Tibial artery (tissue), 4 donors: ENCODE results near the gene MAP7.

Experiments
- DNase-seq, 2 donors: peaks; one replicate each; pipeline ENCODE4 v3.0.0-alpha.2; 2019
- H3K27ac ChIP-seq, 2 donors: fragments of 200-600 bp; sonication (generic) in 1 of 2; 1 replicate in 1 of 2; 2 replicates in 1 of 2; pipeline ENCODE4 v1.5.1; 2018 to 2019; ENCODE audit warnings: mild to moderate bottlenecking in 1 of 2
- H3K27me3 ChIP-seq, 2 donors: fragments of 200-600 bp; sonication (generic) in 1 of 2; one replicate each; pipeline versions ENCODE4 v1.5.1 to v1.6.0; 2016 to 2019
- H3K36me3 ChIP-seq, 3 donors: fragments of 200-600 bp; sonication (generic) in 2 of 3; one replicate each; pipeline ENCODE4 v1.5.1; 2016 to 2019; ENCODE audit warnings: mild to moderate bottlenecking in 2 of 3
- H3K4me1 ChIP-seq, 4 donors: fragments of 200-600 bp; sonication (generic) in 2 of 4; 1 replicate in 3 of 4; 2 replicates in 1 of 4; pipeline ENCODE4 v1.5.1; 2016 to 2019
- H3K4me3 ChIP-seq, 2 donors: fragments of 200-600 bp; sonication (generic) in 1 of 2; 1 replicate in 1 of 2; 2 replicates in 1 of 2; pipeline ENCODE4 v1.5.1; 2018 to 2019; ENCODE audit warnings: mild to moderate bottlenecking in 2 of 2
- H3K9me3 ChIP-seq, 3 donors: fragments of 200-600 bp; sonication (generic) in 1 of 3; one replicate each; pipeline ENCODE4 v1.5.1; 2016 to 2019
- CTCF ChIP-seq, 2 experiments: fragments of 200-600 bp in 1 of 2; fragments of 450-650 bp in 1 of 2; IDR thresholded peaks; one replicate each; pipeline ENCODE4 v1.5.1; 2017 to 2019; ENCODE audit warnings: antibody characterized with exemption in 2 of 2, mild to moderate bottlenecking in 1 of 2, moderate library complexity in 1 of 2
- intact Hi-C: fragments of 100-400 bp; cut with DNase I; formaldehyde crosslinking; loops from one replicate; pipeline ENCODE4 v1.15.0; 2023; ENCODE audit warnings: low total_unique reads

The MAP7 gene

GRCh38 chr6:136546331-136546730, 3.9 kb downstream of the MAP7 start:
- Histone ChIP-seq H3K4me1 (peaks cover 0 to 19% (median 8%) of the 10 kb centered on the region in 4 donors), H3K9me3 (no peaks in the 10 kb centered on the region), H3K27ac (no peak overlapping the region), H3K36me3 (no peaks in the 10 kb centered on the region), H3K4me3 (no peak overlapping the region), H3K27me3 (peaks cover 0 to 2% of the 10 kb centered on the region in 2 donors)
- intact Hi-C loops, result no loop called here
- no peak for TF ChIP-seq CTCF (IDR thresholded peaks at IDR 0.05)
- no peak for DNase-seq

- Histone ChIP-seq H3K4me3 (no peak overlapping the region), H3K27me3 (no peaks in the 10 kb centered on the region), H3K36me3 (no peaks in the 10 kb centered on the region), H3K27ac (no peak overlapping the region), H3K4me1 (peaks cover 0 to 5% (median 2%) of the 10 kb centered on the region in 4 donors), H3K9me3 (no peaks in the 10 kb centered on the region)
- no peak for DNase-seq
- no peak for TF ChIP-seq CTCF (IDR thresholded peaks at IDR 0.05)
- intact Hi-C loops, result no loop called here
Observed at GRCh38 chr6:136544326-136544725, 5.9 kb downstream of the MAP7 start.

- Histone ChIP-seq H3K36me3 (no peaks in the 10 kb centered on the region), H3K4me3 (no peak overlapping the region), H3K27ac (no peak overlapping the region), H3K4me1 (no peaks in the 10 kb centered on the region), H3K9me3 (no peaks in the 10 kb centered on the region), H3K27me3 (no peaks in the 10 kb centered on the region)
- TF ChIP-seq CTCF (IDR thresholded peaks at IDR 0.05), result no peak
- intact Hi-C loops, result no loop called here
- DNase-seq, result no peak
Observed at GRCh38 chr6:136541395-136541794, 8.8 kb downstream of the MAP7 start.

GRCh38 chr6:136539967-136540652, 10.1 kb downstream of the MAP7 start:
- no peak overlapping the region for H3K4me3 ChIP-seq
- TF ChIP-seq CTCF (IDR thresholded peaks at IDR 0.05), result no peak
- intact Hi-C loops, result no loop called here
- H3K4me1 ChIP-seq, result no peaks in the 10 kb centered on the region
- H3K27me3 ChIP-seq, result no peaks in the 10 kb centered on the region
- H3K9me3 ChIP-seq, result no peaks in the 10 kb centered on the region
- no peak for DNase-seq
- H3K27ac ChIP-seq, result no peak overlapping the region
- no peaks in the 10 kb centered on the region for H3K36me3 ChIP-seq

- Histone ChIP-seq H3K9me3 (no peaks in the 10 kb centered on the region), H3K27me3 (no peaks in the 10 kb centered on the region), H3K4me3 (no peak overlapping the region), H3K36me3 (no peaks in the 10 kb centered on the region), H3K27ac (no peak overlapping the region), H3K4me1 (no peaks in the 10 kb centered on the region)
- no peak for TF ChIP-seq CTCF (IDR thresholded peaks at IDR 0.05)
- intact Hi-C loops, result no loop called here
- DNase-seq, result no peak
Observed at GRCh38 chr6:136538836-136539235, 11.4 kb downstream of the MAP7 start.
